Lower leg skin (tissue), 3 donors: ENCODE data around the gene ZNF580.

ENCODE experiments used
- CTCF ChIP-seq, 3 donors: fragments of 450-650 bp; IDR thresholded peaks; one replicate each; pipeline ENCODE4 v1.5.1; 2016; ENCODE audit warnings: antibody characterized with exemption in 3 of 3, mild to moderate bottlenecking in 3 of 3, moderate library complexity in 2 of 3
- POLR2A ChIP-seq, 2 donors: fragments of 450-650 bp; IDR thresholded peaks; one replicate each; pipeline ENCODE4 v1.6.1; 2016 to 2017; ENCODE audit warnings: antibody characterized with exemption in 2 of 2, mild to moderate bottlenecking in 1 of 2, moderate library complexity in 1 of 2

GRCh38 chr19:55605207-55605636 lies 35.6 kb upstream of the ZNF580 start:
- TF ChIP-seq CTCF (IDR thresholded peaks at IDR 0.05) (no peak), POLR2A (IDR thresholded peaks at IDR 0.05) (no peak)
